Lung (tissue), 12 donors: Measurements from ENCODE around the gene FAM3B. TPM values are rescaled to one million over a fixed set of nuclear protein-coding genes. Genes with fewer than 3 reads are reported as not detected.

Experiments
- ATAC-seq: fragments of 200-7000 bp; cut with Tn5 transposase; one replicate; pipeline ENCODE4 v1.9.1; 2020; ENCODE audit warnings: moderate number of reproducible peaks; ENCODE audit not compliant: insufficient read depth, low FRiP score
- DNase-seq, 3 donors: peaks; one replicate each; pipeline ENCODE4 v3.0.0-alpha.2; 2013 to 2017
- H3K27ac ChIP-seq, 2 donors: one replicate each; pipeline ENCODE4 v1.5.1; 2013; ENCODE audit warnings: mild to moderate bottlenecking in 2 of 2, moderate library complexity in 2 of 2, control low read depth in 1 of 2, inconsistent platforms in 1 of 2, low read depth in 1 of 2, low read length in 1 of 2
- H3K27me3 ChIP-seq, 3 donors: one replicate each; pipeline ENCODE4 v1.5.1; 2013; ENCODE audit warnings: low read length in 2 of 3; ENCODE audit not compliant: control insufficient read depth in 3 of 3, insufficient read depth in 3 of 3
- H3K36me3 ChIP-seq, 4 donors: one replicate each; pipeline ENCODE4 v1.5.1; 2013; ENCODE audit warnings: low read length in 4 of 4, mild to moderate bottlenecking in 1 of 4, moderate library complexity in 1 of 4; ENCODE audit not compliant: control insufficient read depth in 4 of 4, insufficient read depth in 4 of 4
- H3K4me1 ChIP-seq, 5 donors: one replicate each; pipeline ENCODE4 v1.5.1; 2013; ENCODE audit warnings: low read length in 5 of 5, mild to moderate bottlenecking in 2 of 5, moderate library complexity in 1 of 5; ENCODE audit not compliant: control insufficient read depth in 5 of 5, insufficient read depth in 5 of 5
- H3K4me3 ChIP-seq: one replicate; pipeline ENCODE4 v1.5.1; 2013; ENCODE audit warnings: mild to moderate bottlenecking, control low read depth, moderate library complexity
- H3K9ac ChIP-seq, 2 donors: one replicate each; pipeline ENCODE4 v1.5.1; 2013; ENCODE audit warnings: low read length in 2 of 2, control low read depth in 1 of 2; ENCODE audit not compliant: insufficient read depth in 1 of 2
- H3K9me3 ChIP-seq, 4 donors: one replicate each; pipeline ENCODE4 v1.5.1; 2013; ENCODE audit warnings: low read length in 3 of 4, mild to moderate bottlenecking in 1 of 4, moderate library complexity in 1 of 4; ENCODE audit not compliant: control insufficient read depth in 4 of 4, insufficient read depth in 3 of 4
- WGBS, 2 donors: extraction: QIAGEN DNeasy Blood & Tissue Kit; methylation state at CpG; one replicate each; pipeline ENCODE4 v1.1.7; 2013; 5-methylcytosine and 5-hydroxymethylcytosine counted together
- polyA plus RNA-seq, 2 donors: library from polyadenylated mRNA; stranded (reverse); fragments of 200-250 nt; gene quantifications; one replicate each; pipeline ENCODE4 v1.2.1, GENCODE V29; 2013
- total RNA-seq, 2 donors: library from RNA; depleted of rRNA in 1 of 2; stranded (reverse); fragments of >200 nt in 1 of 2; gene quantifications; one replicate each; pipeline ENCODE4 v1.2.1, GENCODE V29; 2014 to 2021
- TF ChIP-seq, protein P1 (sequence below): IDR thresholded peaks from 2 replicates; pipeline ENCODE4 v1.5.1; 2012; ENCODE audit warnings: mild to moderate bottlenecking; ENCODE audit errors: control extremely low read depth, extremely low read depth
- donor health status: control.
- donor health status: control.
- donor health status: Bipolar disorder and iron deficiency.
- donor health status: healthy.
- donor health status: DM: yes; HTN: yes; CAD: no.

Gene FAM3B
- total and polyA plus RNA-seq, 4 donors, result 4.5 to 18.1 (median 9.0) TPM

DNA sequence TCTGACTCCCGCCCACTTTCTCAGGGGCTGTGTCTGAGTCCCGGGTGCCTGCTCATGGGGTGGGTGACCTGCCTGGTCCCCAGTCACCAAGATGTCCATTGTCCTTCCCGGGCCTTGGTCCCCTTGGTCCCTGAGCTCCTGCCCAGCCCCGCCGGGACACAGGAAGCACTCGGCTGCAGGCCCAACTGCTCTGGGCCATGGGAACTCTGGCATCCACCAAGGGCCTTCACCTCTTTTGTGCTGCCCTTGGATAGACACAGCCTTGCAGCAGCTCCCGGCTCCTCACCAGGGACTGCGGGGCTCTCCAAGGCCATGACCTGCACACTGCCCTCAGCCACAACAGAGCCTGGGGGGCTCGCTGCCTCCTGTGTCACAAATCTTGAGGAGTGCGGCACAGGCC, 87.4 kb downstream of the FAM3B start:
- no peaks in the 10 kb centered on the region for H3K4me1 ChIP-seq
- no peaks in the 10 kb centered on the region for H3K27me3 ChIP-seq
- ATAC-seq (no peak), DNase-seq (no peak)
- peaks cover 0 to 19% (median 5%) of the 10 kb centered on the region in 4 donors for H3K36me3 ChIP-seq
- no peak overlapping the region for H3K4me3 ChIP-seq
- H3K9ac ChIP-seq, result no peak overlapping the region
- 95 to 96% methylated on average over 10 of the region's 10 CpGs for WGBS, 2 donors
- no peak overlapping the region for H3K27ac ChIP-seq
- TF ChIP-seq, protein P1, sequence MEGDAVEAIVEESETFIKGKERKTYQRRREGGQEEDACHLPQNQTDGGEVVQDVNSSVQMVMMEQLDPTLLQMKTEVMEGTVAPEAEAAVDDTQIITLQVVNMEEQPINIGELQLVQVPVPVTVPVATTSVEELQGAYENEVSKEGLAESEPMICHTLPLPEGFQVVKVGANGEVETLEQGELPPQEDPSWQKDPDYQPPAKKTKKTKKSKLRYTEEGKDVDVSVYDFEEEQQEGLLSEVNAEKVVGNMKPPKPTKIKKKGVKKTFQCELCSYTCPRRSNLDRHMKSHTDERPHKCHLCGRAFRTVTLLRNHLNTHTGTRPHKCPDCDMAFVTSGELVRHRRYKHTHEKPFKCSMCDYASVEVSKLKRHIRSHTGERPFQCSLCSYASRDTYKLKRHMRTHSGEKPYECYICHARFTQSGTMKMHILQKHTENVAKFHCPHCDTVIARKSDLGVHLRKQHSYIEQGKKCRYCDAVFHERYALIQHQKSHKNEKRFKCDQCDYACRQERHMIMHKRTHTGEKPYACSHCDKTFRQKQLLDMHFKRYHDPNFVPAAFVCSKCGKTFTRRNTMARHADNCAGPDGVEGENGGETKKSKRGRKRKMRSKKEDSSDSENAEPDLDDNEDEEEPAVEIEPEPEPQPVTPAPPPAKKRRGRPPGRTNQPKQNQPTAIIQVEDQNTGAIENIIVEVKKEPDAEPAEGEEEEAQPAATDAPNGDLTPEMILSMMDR, result no peak
- no peaks in the 10 kb centered on the region for H3K9me3 ChIP-seq

DNA sequence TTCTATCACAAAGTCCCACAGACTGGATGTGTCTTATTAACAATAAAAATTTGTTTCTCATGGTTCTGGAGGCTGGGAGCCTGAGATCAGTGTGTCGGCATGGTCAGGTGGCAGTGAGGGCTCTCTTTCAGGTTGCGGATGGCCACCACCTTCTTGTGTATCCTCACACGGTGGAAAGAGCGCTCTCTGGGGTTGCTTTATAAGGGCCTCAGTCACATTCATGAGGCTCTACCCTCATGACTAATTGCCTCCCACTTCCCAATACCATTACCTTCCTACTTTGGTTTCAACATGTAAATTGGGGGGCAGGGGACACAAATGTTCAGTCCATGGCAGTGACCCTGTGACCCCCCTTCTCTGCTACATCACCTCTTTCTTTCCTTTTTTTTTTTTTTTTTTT, 88.7 kb downstream of the FAM3B start:
- ATAC-seq, result no peak
- H3K36me3 ChIP-seq, result peaks cover 0 to 19% (median 6%) of the 10 kb centered on the region in 4 donors

DNA sequence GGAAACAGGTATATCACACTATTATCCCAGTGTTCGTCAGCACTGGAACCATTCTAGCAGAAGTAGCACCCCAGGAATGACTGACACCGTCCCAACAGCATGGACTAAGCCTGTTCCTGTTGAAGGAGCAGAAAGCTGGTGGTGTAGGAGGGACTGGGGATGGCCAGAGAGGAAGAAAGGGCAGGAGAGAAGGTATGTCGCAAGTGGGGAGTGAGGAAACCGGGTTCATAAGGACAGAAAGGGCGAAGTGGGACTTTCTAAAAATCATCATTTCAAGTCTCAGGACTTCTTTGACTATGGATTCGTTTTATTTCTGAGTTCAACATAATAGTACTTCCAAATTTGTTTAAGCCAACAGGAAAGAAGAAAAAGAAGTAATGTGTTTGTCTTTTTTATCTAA, 89.7 kb downstream of the FAM3B start:
- Histone ChIP-seq H3K9me3 (peaks cover 0 to 7% (median 0%) of the 10 kb centered on the region in 4 donors), H3K27ac (no peak overlapping the region), H3K4me3 (no peak overlapping the region), H3K9ac (no peak overlapping the region), H3K27me3 (no peaks in the 10 kb centered on the region), H3K36me3 (peaks cover 0 to 19% (median 6%) of the 10 kb centered on the region in 4 donors), H3K4me1 (no peaks in the 10 kb centered on the region)
- ATAC-seq (peak; percentile 27), DNase-seq (no peak)
- WGBS, 2 donors, result 42 to 75% methylated on average over 6 of the region's 6 CpGs
- TF ChIP-seq, protein P1, result no peak

More for the DNA sequence above, 88.7 kb downstream of the FAM3B start:
- H3K4me1 ChIP-seq, result no peaks in the 10 kb centered on the region
- WGBS, 2 donors, result 92 to 95% methylated on average over 4 of the region's 4 CpGs
- no peak overlapping the region for H3K27ac ChIP-seq
- no peaks in the 10 kb centered on the region for H3K9me3 ChIP-seq
- TF ChIP-seq, protein P1, result no peak
- no peak overlapping the region for H3K9ac ChIP-seq
- no peak overlapping the region for H3K4me3 ChIP-seq
- no peaks in the 10 kb centered on the region for H3K27me3 ChIP-seq
- no peak for DNase-seq

Other genes starting within 250 kb of the FAM3B start
- gene BACE2, start 148.6 kb upstream of the FAM3B start, total RNA-seq, result 10 to 100 TPM; 36.0 to 49.9 TPM
- 10 to 100 TPM in 1 of 2 donors, 1 to 10 TPM in 1; 9.3 to 31.6 TPM for gene BACE2, start 148.6 kb upstream of the FAM3B start, polyA plus RNA-seq
- gene MX2, start 45.2 kb downstream of the FAM3B start, total RNA-seq, result 10 to 100 TPM in 1 of 2 donors, 1 to 10 TPM in 1; 5.9 to 12.8 TPM
- gene MX2, start 45.2 kb downstream of the FAM3B start, polyA plus RNA-seq, result 10 to 100 TPM in 1 of 2 donors, 1 to 10 TPM in 1; 4.2 to 33.4 TPM
- 10 to 100 TPM; 22.7 to 39.9 TPM for gene MX1, start 109.4 kb downstream of the FAM3B start, total RNA-seq
- gene MX1, start 109.4 kb downstream of the FAM3B start, polyA plus RNA-seq, result 10 to 100 TPM; 18.9 to 43.5 TPM
- 100 to 1,000 TPM in 1 of 2 donors, 10 to 100 TPM in 1; 94.5 to 130 TPM for gene TMPRSS2, start 191.4 kb downstream of the FAM3B start, total RNA-seq
- 10 to 100 TPM; 46.2 to 50.0 TPM for gene TMPRSS2, start 191.4 kb downstream of the FAM3B start, polyA plus RNA-seq